IPS-NIHi7 (cell line): ENCODE results near the gene ADAMTS9.

ENCODE experiments used
- DNase-seq: peaks from one replicate; pipeline ENCODE4 v3.0.0; 2012; ENCODE audit warnings: mixed read lengths; ENCODE audit errors: extremely low spot score

ADAMTS9 gene

DNA sequence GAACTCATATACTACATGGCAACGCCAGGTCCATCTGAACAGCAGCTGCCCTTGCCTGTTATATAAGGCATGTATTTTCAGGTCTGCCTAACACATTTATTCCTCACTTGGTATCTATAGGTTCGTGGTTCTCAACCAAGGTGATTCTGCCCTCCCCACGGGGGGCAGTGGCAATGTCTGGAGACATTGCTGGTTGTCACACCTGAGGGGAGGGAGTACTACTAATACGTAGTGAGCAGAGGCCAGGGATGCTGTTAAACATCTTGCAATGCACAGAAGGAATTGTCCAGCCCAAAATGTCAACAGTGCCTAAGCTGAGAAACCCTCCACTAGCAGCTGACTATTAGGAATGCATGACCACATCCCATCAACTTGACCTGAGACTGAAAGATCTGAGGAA lies 32.6 kb downstream of the ADAMTS9 start:
- DNase-seq: no peak

DNA sequence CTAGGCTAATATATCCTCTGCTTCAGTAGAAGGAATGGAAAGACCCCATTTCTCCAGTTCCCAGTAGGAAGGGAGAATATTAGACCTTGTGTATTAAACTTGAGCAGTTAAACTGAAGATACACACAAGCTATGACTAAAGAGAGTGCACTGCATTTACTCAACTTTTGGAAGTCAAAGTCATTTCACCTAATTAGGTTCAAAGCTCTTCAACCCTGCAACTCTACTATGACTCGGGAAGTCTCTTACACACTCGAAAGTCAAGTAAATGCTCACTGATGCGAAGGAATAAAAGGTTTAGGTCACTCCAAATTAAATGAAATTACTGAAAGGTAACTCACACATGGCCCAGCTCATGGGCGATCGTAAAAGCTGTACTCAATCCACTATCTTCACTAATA lies 33.8 kb downstream of the ADAMTS9 start:
- no peak for DNase-seq

DNA sequence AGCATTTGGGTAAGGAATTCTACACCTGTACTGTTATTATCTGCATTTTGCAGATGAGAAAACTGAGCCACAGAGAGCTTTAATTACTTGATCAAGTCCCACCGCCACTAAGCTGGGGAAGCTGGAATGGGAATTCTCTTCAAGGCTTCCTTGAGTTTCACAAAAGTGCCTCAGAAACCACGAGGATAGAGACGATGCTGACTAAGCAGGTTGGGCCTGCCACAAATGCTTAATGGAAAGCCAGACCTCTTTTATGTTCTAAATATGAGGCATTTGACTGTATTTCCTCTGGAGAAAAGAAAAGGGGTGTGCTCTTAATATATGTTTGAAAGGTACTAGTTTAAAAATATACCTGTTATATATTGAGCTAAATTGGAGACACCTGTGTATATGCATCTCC lies 34.7 kb downstream of the ADAMTS9 start:
- no peak for DNase-seq

DNA sequence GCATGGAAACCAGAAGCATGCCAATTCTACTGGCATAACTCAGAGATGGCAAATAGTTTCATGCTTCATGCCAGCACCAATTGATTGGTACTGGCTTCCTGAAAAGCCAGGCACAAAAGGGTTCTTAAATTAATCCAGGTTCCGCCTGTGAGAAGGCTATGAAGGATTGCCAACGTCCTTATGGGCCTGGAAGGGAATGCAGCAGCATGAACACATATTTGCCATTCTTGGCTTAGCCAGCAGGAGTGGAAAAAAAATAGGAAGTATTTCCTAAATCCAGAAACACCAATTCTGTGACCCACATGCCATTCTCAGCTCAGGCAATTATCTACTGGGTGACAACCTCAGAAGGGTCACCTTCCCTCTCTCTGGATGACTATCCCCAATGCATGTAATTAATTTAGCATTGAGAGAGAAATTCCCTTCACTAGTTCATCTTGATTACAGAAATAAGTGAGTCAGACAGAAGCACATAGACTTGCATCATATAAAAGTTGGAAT lies 36.0 kb downstream of the ADAMTS9 start:
- no peak for DNase-seq

DNA sequence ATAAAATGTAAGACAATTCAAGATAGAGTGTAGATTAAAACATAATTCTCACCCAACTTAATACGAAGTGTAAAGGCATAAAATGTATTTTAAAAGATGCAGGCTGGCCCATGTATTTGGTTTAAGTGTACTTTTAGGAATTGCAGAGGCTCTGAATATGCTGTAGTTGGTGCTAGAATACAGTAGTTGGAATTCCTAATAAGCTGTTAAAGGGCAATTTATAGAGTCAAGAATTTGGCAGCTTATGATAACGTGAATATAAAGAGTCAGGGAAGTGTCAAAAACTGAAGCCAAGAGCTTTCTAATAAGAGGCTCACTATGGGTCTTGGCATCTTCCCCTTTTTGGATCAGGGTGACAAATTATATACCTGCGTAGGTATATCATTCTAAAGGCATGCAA lies 36.5 kb downstream of the ADAMTS9 start:
- no peak for DNase-seq

DNA sequence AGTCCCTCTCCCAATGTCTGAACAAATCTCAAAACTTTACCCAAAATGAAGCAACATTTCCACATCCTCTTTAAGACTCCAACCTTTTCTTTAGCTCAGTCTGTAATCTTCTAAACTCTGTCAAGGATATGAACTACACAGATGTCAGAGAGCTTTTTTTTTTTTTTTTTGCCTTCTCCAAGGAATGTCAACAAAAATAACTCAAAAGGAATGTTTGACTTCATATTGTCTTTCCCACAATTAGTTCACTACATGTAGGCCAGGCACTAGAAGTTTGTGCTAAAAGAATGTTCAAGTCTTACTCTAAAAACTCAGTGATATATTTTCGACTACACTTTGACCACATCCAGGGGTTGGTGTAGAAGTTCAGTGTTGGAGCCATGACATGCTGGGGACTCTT lies 37.1 kb downstream of the ADAMTS9 start:
- DNase-seq: no peak

DNA sequence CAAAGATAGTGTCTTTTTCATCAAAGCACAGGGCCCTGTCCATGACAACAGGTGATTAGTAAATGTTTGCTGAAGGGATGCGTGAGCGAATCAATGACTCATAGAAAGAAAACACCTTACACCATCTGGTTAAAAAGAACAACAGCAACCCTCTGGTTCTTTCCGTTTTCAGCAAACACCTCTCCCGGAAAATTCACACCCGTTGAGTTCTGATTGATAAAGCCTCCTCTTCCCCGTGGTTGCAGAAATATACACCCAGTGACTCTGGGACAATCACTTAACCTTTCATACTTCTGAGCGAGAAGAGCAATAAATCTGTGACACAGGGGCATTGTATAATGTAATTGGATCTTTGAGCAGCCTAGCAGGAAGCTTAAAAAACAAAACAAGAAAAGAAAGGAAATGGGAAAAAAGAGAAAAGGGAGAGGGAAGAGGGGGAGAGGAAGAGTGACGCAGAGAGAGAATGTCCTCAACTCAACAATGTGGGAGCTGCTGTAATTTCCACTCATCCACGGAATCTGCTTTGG lies 37.6 kb downstream of the ADAMTS9 start:
- peak; percentile 27 for DNase-seq

DNA sequence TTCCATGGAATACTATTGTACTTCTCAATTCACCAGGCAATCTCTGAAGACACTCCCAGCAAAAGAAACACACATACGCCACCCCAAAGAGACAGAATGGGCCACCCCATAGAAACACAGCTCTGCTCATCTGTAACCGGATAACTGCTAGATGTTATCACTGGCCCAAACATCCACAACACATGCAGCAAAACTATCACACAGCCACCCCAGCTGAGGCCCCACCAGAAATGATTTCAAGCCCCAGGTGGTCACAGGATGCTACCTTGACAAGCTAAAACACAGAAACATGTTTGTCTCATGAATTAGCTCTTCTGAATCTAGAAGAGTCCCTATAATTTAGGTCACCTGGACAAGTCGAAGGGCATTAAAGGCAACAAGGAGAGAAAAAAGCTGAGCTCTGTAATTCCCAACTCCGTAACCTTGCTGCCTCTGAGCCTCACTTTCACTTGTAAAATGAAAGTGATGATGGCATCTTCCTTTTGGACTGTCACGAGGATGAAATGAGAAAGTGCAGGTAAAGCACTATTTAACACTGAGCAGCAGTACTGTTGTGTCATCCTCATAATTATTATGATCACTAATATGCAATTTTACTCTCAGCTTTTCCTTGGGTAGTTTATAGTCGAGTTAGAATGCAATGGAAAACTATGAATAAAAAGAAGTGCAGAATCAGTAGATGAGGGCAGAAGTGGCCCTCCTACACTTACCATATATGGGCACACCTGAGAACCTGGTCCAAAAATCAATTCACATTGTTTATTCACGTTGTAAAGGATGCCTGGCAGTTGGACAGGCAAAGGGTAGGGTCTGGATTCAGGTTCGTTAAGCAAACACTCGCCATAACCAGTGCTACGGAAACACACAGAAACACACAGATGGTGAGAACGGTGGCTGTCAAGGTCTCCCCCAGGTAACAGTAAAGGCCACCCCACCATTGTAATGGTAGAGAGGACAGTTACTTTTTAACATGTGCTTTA lies 38.6 kb downstream of the ADAMTS9 start:
- no peak for DNase-seq

DNA sequence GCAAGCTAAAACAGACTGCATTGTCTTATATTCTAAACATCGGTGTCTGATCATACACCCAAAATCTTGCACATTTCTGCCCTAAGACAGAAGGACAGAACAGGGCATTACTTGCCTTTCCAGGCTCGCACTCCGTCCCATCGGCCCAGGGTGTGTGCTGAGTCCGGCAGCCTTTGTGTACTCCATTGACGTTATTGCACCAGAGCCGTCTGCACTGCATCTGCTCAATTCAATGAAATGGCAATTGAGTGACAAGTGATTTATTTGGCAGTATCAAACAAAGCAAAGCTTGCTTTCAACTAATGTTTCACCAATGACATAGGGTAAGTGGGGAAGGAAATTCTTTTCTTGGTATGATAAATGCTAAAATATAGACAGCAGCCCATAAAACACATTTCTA lies 40.0 kb downstream of the ADAMTS9 start:
- DNase-seq: no peak

DNA sequence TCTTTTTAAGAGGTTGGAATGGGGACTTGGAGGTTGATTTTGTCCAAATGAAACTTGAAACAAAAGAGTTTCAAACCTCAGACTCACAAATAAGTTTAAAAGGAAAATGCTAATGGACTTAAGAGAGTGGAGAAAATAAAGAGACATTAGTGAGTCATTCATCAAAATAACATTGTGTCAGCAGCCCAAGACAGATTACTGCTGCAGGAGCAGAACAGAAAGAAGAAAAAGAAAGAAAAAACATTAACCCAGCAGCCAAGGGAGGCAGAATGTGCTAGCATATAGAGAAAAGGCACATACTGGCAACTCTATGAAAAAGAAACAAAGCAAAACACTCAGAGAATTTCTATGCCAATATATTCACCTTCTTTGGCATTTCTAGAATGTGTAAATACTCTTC lies 42.6 kb downstream of the ADAMTS9 start:
- DNase-seq: no peak

DNA sequence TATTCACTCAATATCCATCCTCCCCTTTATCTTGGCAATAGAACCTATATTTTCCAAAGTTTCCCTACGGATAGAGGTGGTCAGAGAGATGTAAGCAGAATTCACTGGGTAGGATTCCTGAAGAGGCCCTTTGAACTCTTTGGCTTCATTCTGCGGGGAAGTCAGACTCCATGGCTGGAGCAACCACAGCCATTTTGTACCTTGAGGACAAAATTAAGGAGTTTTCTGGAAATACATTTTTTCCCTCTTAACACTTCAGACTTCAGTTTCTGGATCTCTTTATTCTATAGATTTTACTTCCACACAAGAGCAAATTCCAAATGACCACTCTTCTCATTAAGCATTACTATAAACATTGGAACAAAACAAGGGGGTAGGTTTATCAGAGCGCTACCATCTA lies 43.3 kb downstream of the ADAMTS9 start:
- no peak for DNase-seq

DNA sequence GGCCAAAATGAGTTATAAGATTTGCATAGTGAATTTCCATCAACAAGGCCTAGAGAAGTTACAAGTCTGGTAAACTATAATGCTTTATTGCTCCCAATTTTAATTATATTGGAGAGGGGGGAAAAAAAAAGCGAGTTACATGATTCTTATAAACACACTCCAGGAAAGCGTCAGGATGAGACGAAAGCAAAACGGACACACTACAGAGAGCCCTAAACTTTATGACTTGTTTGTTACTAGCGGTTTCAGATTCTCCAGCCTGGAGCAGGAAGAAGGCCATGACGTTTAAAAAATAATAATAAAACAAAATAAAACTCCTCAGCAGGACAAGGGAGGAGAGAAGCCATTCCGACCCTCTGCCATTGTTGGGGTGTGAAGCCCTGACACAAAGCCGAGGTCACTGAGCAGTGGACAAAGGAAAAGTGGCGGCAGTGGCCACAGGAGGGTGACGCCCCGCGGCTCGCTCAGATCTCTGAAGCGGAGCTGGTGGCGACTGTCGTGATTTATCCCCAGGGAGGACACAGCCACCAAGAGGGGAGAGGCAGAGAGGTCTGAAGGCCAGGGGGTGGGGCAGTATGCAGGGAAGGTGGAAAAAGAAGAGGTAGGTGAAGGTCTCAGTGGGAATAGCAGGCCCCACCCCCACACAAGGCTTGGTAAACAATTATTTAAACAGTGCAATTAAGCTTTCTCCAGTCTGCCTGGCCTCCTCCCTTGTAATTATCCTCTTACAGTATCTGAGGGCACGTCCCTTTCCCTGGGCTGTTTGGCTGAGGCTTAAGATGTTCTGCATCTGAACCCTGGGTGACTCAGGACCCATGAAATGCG lies 45.3 kb downstream of the ADAMTS9 start:
- peak; percentile 28 for DNase-seq

DNA sequence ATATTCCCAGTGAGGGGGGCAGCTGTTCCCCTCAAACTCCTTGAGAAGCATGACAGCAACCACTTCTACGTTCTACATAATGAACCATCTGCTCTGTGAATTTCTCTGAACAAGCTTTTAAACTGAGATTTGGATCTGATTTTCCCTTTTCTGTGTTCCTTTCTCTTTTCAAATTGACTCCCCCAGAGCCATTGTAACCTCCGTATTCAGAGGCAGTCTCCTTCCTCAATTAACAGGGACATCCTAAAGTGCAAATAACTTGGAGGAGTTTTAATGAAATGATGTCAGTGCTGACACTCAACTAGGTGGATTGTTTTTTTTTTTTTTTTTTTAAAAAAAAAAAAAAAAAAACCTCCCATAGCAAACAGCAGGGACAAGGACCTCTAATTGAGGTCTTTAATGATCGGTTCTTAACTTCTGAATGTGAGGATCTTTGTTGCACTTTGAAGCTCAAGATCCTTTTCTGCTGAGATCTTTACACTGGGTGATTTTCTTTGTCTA lies 48.8 kb downstream of the ADAMTS9 start:
- no peak for DNase-seq

DNA sequence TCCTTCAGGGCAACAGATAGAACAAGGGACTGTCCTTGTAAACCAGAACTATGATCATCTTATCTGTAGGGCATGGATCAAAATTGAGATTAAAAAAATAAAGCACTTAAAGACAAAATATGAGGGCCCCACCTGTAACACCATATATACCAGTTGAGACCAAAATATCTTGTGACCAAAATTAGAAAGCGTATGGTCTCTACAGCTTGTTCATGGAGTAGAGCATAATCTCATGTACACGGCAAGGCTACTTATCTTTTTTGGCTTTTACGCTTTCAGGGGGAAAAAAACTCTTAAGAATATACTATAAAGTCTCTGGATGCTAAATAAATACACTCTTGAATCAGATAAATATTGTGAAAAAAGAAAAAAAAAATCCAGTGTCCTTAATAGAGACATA lies 49.3 kb downstream of the ADAMTS9 start:
- no peak for DNase-seq

DNA sequence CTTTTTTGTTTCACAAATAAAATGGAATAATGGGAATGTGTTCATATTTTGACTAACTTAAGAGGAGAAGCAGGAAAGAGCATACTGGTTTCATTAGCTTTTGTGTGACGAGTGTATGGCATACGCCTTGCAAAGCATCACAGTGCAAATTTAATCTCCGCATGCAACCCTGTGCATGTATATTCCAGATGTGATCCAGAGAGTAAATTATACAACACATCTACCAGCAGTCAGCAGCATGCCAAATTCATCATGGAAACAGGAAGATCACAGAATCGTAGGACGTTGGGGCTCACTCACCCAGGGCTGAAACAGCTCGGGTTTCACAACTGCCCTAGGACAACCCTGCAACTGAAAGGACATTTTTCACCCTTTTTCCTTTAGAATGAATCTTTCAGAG lies 53.4 kb downstream of the ADAMTS9 start:
- no peak for DNase-seq

DNA sequence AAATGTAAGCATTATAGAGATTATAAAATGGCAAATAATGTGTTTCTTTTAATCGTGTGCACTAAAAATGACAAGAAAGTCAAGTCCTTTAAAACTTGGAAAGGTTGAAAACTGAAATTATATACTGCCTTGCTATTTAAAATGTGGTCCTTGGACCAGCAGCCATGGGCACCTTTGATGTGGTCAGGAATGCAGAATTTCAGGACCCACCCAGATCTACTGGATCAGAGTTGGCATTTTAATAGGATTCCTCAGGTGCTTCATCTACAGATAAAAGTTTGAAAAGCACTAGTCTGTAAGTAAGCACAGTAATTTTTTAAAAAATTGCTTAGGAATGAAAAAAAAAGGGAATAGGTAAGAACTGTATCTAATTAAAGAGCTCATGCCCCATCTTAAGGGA lies 55.8 kb downstream of the ADAMTS9 start:
- no peak for DNase-seq

DNA sequence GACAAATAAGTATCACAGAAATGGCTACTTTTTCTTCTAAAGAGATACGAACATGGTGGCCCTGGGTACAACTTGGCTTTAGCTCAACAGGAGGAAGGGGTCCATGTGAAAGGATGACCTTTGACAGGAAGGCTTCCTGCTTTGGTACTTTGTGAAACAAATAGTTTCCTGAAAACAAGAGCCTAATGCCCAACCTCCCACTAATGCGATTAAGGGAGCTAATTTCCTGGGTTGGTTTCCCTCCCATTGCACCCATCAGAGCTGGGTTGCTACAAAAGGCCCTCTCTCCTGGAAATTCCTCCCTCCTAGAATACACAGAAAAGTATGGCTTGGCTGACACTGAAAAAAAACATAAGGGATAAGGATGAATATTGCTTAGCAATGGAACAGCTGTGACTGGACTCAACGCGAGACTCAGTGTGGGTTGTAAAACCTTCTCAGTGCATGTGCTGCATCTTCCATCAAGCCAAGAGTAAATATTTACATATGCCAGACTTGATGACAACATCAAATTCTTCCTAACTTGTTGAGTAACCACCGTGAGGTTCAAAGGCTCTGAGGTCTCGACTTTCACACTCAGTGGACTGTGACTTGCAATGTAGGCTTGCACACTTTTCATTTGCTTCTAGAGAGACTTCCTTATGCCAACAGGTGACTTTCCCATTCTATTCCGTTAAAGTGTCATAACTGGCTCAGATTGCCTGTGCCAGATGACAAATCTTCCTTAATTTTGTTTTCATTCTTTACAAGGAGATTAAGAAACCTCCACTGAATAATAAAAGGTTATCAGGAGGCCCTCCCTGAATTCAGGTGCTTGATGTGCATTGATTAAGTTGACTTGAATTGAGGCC lies 60.1 kb downstream of the ADAMTS9 start:
- DNase-seq: no peak

DNA sequence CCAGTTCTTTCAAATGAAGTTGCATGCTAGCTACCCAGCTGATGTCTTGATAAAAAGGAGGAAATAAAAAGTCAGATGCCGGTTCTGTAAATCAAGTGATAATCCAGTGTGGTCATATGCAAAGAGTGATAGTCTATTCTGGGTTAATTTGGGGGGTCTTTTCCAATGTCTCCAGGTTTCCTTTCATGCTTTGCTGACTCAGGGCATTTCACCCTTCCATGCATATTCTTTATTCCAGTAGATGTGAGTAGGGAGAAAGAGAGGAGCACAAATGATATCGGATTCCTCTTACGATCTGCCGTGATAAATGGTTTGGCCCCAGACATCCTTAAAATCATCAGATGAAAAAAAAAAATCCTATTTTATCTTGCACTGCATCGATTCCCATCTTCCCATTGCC lies 60.8 kb downstream of the ADAMTS9 start:
- no peak for DNase-seq

DNA sequence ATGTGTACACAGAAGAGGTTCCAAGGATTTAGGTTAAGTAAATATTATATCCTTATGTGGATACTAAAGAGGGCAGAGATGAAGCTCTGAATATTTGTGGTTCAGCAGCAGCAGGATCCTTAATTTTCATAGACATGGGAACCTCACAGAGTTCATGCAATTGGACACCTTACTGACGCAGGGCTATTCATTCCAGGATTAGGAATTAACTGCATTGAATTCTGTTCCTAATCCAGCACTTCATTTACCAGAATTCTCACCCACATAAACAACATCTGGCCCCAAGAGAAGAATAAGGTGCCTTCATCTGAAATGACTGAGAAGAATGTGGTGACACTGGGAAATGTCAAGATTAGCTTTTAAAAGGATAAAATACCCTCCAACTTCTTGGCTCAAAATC lies 62.4 kb downstream of the ADAMTS9 start:
- no peak for DNase-seq

DNA sequence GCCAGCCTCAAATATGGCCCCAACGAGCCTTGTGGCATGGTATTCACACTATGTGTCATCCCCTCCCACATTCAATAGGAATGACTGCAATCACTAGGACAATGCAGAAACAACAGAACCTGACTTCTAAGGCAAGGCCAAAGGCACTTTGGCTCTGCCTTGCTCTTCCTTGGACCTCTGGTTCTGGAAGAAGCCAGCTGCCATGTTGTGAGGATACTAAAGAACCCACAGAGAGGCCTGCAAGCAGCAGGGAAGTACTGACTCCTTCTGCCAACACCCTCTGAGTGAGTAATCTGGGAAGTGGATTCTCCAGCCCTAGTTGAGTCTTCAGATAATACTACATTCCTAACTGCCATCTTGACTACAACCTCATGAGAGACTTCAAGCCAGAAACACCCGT lies 64.7 kb downstream of the ADAMTS9 start:
- DNase-seq: no peak

DNA sequence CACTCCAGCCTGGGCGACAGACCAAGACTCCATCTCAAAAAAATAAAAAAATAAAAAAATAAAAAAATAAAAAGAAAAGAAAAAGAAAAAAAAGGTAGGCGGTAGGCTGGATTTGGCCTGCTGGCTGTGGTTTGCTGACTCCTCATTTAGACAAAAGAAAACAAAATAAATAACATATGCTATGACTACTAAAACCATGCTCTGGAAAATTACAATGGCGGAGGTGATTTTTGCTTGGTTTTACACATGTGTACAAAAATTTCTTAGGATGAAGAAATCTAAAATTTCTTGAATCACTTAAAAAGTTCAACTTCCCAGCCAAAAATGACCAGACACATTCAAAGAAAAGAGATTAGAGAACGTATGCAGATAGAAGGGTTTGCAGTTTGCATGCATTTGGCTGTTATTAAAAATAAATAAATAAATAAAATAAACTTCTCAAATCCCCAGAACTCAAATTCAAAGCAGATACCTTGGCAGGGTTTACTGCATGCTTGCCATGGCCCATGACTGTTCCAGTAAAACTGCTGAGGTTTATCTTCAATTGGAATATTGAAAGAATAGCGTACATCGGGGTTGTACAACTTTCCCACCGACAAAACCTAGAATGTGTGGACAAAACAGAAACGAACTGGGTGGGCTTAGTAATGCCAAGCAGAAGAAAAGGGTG lies 65.9 kb downstream of the ADAMTS9 start:
- DNase-seq: no peak
